Measurements from ENCODE around the gene TDP1. TPM values are rescaled to one million over a fixed set of nuclear protein-coding genes. Genes with fewer than 3 reads are reported as not detected.

TDP1 gene
- total and polyA plus RNA-seq, 7 experiments from 2014 or later: 39.0 to 69.2 (median 62.3) TPM

- no peaks in the 10 kb centered on the region for H3K27me3 Mint-ChIP-seq
- no peaks in the 10 kb centered on the region for H3K9me3 Mint-ChIP-seq
- Histone ChIP-seq H3K4me1 (ENCODE audit: control insufficient read depth in 2 of 2, insufficient read depth in 2 of 2, low read length in 2 of 2) (no peaks in the 10 kb centered on the region), H3K27me3 (ENCODE audit: control insufficient read depth in 2 of 2, insufficient read depth in 2 of 2, low read length in 2 of 2) (no peaks in the 10 kb centered on the region), H3K36me3 (ENCODE audit: control insufficient read depth in 2 of 3, insufficient read depth in 3 of 3, low read length in 3 of 3) (peaks cover 0 to 39% (median 8%) of the 10 kb centered on the region in 3 experiments), H3K4me3 (ENCODE audit: low read length) (no peak overlapping the region), H3K9me3 (ENCODE audit: control insufficient read depth in 2 of 3, low read length in 3 of 3) (no peaks in the 10 kb centered on the region), H3K27ac (ENCODE audit: low read depth, low read length) (no peak overlapping the region)
- intact Hi-C loops (cut with micrococcal nuclease): no loop called here
- ChIA-PET POLR2A (no interaction called here), CTCF (interaction anchor here (0.6 kb wide), 1 partner anchor 1057 kb away, joined by 3 read pairs; no protein-coding TSS in a partner anchor)
- no peak overlapping the region for H3K4me3 Mint-ChIP-seq
- peaks cover 4 to 67% (median 39%) of the 10 kb centered on the region in 5 donors for H3K36me3 Mint-ChIP-seq
- DNase-seq (no peak), ATAC-seq (no peak)
- H3K27ac Mint-ChIP-seq: peak overlapping the region in 1 of 9 donors; percentile 70
- H3K4me1 Mint-ChIP-seq: peaks cover 0 to 19% (median 3%) of the 10 kb centered on the region in 7 donors
Observed at GRCh38 chr14:90003526-90004307, 48.0 kb downstream of the TDP1 start.

- no peaks in the 10 kb centered on the region for H3K9me3 ChIP-seq (ENCODE audit: control insufficient read depth in 2 of 3, low read length in 3 of 3)
- intact Hi-C loops (cut with micrococcal nuclease): no loop called here
- peaks cover 0 to 33% (median 7%) of the 10 kb centered on the region in 3 experiments for H3K36me3 ChIP-seq (ENCODE audit: control insufficient read depth in 2 of 3, insufficient read depth in 3 of 3, low read length in 3 of 3)
- Mint-ChIP-seq H3K27me3 (no peaks in the 10 kb centered on the region), H3K4me1 (peaks cover 0 to 19% (median 3%) of the 10 kb centered on the region in 7 donors), H3K9me3 (peaks cover 0 to 3% (median 0%) of the 10 kb centered on the region in 11 donors), H3K27ac (no peak overlapping the region), H3K36me3 (peaks cover 13 to 71% (median 49%) of the 10 kb centered on the region in 5 donors), H3K4me3 (no peak overlapping the region)
- no peak for DNase-seq
- no peak overlapping the region for H3K27ac ChIP-seq (ENCODE audit: low read depth, low read length)
- POLR2A ChIA-PET: no interaction called here
- CTCF ChIA-PET: no interaction called here
- ATAC-seq: no peak
- no peak overlapping the region for H3K4me3 ChIP-seq (ENCODE audit: low read length)
- no peaks in the 10 kb centered on the region for H3K27me3 ChIP-seq (ENCODE audit: control insufficient read depth in 2 of 2, insufficient read depth in 2 of 2, low read length in 2 of 2)
- H3K4me1 ChIP-seq (ENCODE audit: control insufficient read depth in 2 of 2, insufficient read depth in 2 of 2, low read length in 2 of 2): no peaks in the 10 kb centered on the region
Observed at GRCh38 chr14:90005441-90005840, 49.7 kb downstream of the TDP1 start.

- peaks cover 18 to 74% (median 53%) of the 10 kb centered on the region in 5 donors for H3K36me3 Mint-ChIP-seq
- peaks cover 0 to 5% (median 0%) of the 10 kb centered on the region in 11 donors for H3K9me3 Mint-ChIP-seq
- no peak for ATAC-seq
- Histone ChIP-seq H3K27ac (ENCODE audit: low read depth, low read length) (no peak overlapping the region), H3K4me1 (ENCODE audit: control insufficient read depth in 2 of 2, insufficient read depth in 2 of 2, low read length in 2 of 2) (no peaks in the 10 kb centered on the region), H3K36me3 (ENCODE audit: control insufficient read depth in 2 of 3, insufficient read depth in 3 of 3, low read length in 3 of 3) (peaks cover 0 to 38% (median 7%) of the 10 kb centered on the region in 3 experiments), H3K27me3 (ENCODE audit: control insufficient read depth in 2 of 2, insufficient read depth in 2 of 2, low read length in 2 of 2) (no peaks in the 10 kb centered on the region), H3K4me3 (ENCODE audit: low read length) (no peak overlapping the region), H3K9me3 (ENCODE audit: control insufficient read depth in 2 of 3, low read length in 3 of 3) (no peaks in the 10 kb centered on the region)
- H3K27me3 Mint-ChIP-seq: no peaks in the 10 kb centered on the region
- CTCF ChIA-PET: no interaction called here
- H3K27ac Mint-ChIP-seq: no peak overlapping the region
- POLR2A ChIA-PET: no interaction called here
- no peak for DNase-seq
- intact Hi-C loops (cut with micrococcal nuclease): no loop called here
- H3K4me3 Mint-ChIP-seq: no peak overlapping the region
- H3K4me1 Mint-ChIP-seq: peaks cover 0 to 19% (median 4%) of the 10 kb centered on the region in 7 donors
Observed at GRCh38 chr14:90005939-90006530, 50.3 kb downstream of the TDP1 start.

- peaks cover 0 to 2% (median 0%) of the 10 kb centered on the region in 11 donors for H3K9me3 Mint-ChIP-seq
- CTCF ChIA-PET: no interaction called here
- H3K27me3 ChIP-seq (ENCODE audit: control insufficient read depth in 2 of 2, insufficient read depth in 2 of 2, low read length in 2 of 2): no peaks in the 10 kb centered on the region
- DNase-seq (no peak), ATAC-seq (no peak)
- no peak overlapping the region for H3K4me3 ChIP-seq (ENCODE audit: low read length)
- H3K27ac Mint-ChIP-seq: peak overlapping the region in 2 of 9 donors; percentile 7 to 11
- no peaks in the 10 kb centered on the region for H3K9me3 ChIP-seq (ENCODE audit: control insufficient read depth in 2 of 3, low read length in 3 of 3)
- intact Hi-C loops (cut with micrococcal nuclease): no loop called here
- H3K27me3 Mint-ChIP-seq: no peaks in the 10 kb centered on the region
- H3K36me3 Mint-ChIP-seq: peaks cover 18 to 75% (median 60%) of the 10 kb centered on the region in 5 donors
- POLR2A ChIA-PET: no interaction called here
- no peak overlapping the region for H3K4me3 Mint-ChIP-seq
- H3K27ac ChIP-seq (ENCODE audit: low read depth, low read length): no peak overlapping the region
- H3K36me3 ChIP-seq (ENCODE audit: control insufficient read depth in 2 of 3, insufficient read depth in 3 of 3, low read length in 3 of 3): peaks cover 0 to 50% (median 6%) of the 10 kb centered on the region in 3 experiments
- H3K4me1 ChIP-seq (ENCODE audit: control insufficient read depth in 2 of 2, insufficient read depth in 2 of 2, low read length in 2 of 2): no peaks in the 10 kb centered on the region
- H3K4me1 Mint-ChIP-seq: peaks cover 0 to 10% (median 5%) of the 10 kb centered on the region in 7 donors
Observed at GRCh38 chr14:90017371-90017770, 61.6 kb downstream of the TDP1 start.

GRCh38 chr14:90019824-90020523 is 64.2 kb downstream of the TDP1 start:
- no peaks in the 10 kb centered on the region for H3K27me3 Mint-ChIP-seq
- ChIA-PET CTCF (no interaction called here), POLR2A (no interaction called here)
- Histone ChIP-seq H3K27ac (ENCODE audit: low read depth, low read length) (no peak overlapping the region), H3K36me3 (ENCODE audit: control insufficient read depth in 2 of 3, insufficient read depth in 3 of 3, low read length in 3 of 3) (peaks cover 0 to 67% (median 0%) of the 10 kb centered on the region in 3 experiments), H3K27me3 (ENCODE audit: control insufficient read depth in 2 of 2, insufficient read depth in 2 of 2, low read length in 2 of 2) (no peaks in the 10 kb centered on the region), H3K4me3 (ENCODE audit: low read length) (no peak overlapping the region), H3K4me1 (ENCODE audit: control insufficient read depth in 2 of 2, insufficient read depth in 2 of 2, low read length in 2 of 2) (no peaks in the 10 kb centered on the region), H3K9me3 (ENCODE audit: control insufficient read depth in 2 of 3, low read length in 3 of 3) (no peaks in the 10 kb centered on the region)
- DNase-seq (no peak), ATAC-seq (no peak)
- peak overlapping the region in 4 of 9 donors; percentile 33 to 75 (median 48) for H3K27ac Mint-ChIP-seq
- H3K36me3 Mint-ChIP-seq: peaks cover 29 to 81% (median 70%) of the 10 kb centered on the region in 5 donors
- no peak overlapping the region for H3K4me3 Mint-ChIP-seq
- H3K9me3 Mint-ChIP-seq: no peaks in the 10 kb centered on the region
- intact Hi-C loops (cut with micrococcal nuclease): no loop called here
- H3K4me1 Mint-ChIP-seq: peaks cover 2 to 10% (median 5%) of the 10 kb centered on the region in 7 donors

GRCh38 chr14:90023176-90023896 is 67.6 kb downstream of the TDP1 start:
- Mint-ChIP-seq H3K27ac (peak overlapping the region in 1 of 9 donors; percentile 42), H3K4me3 (no peak overlapping the region), H3K27me3 (no peaks in the 10 kb centered on the region), H3K9me3 (peaks cover 0 to 3% (median 0%) of the 10 kb centered on the region in 11 donors), H3K36me3 (peaks cover 32 to 81% (median 63%) of the 10 kb centered on the region in 5 donors), H3K4me1 (peaks cover 0 to 10% (median 5%) of the 10 kb centered on the region in 7 donors)
- no peak for ATAC-seq
- CTCF ChIA-PET: no interaction called here
- no peaks in the 10 kb centered on the region for H3K4me1 ChIP-seq (ENCODE audit: control insufficient read depth in 2 of 2, insufficient read depth in 2 of 2, low read length in 2 of 2)
- no peaks in the 10 kb centered on the region for H3K27me3 ChIP-seq (ENCODE audit: control insufficient read depth in 2 of 2, insufficient read depth in 2 of 2, low read length in 2 of 2)
- H3K36me3 ChIP-seq (ENCODE audit: control insufficient read depth in 2 of 3, insufficient read depth in 3 of 3, low read length in 3 of 3): peaks cover 0 to 78% (median 5%) of the 10 kb centered on the region in 3 experiments
- POLR2A ChIA-PET: no interaction called here
- no peak overlapping the region for H3K27ac ChIP-seq (ENCODE audit: low read depth, low read length)
- intact Hi-C loops (cut with micrococcal nuclease): no loop called here
- no peak overlapping the region for H3K4me3 ChIP-seq (ENCODE audit: low read length)
- H3K9me3 ChIP-seq (ENCODE audit: control insufficient read depth in 2 of 3, low read length in 3 of 3): no peaks in the 10 kb centered on the region
- no peak for DNase-seq
